Mucosa of gallbladder (tissue), 1 donor: Measurements from ENCODE around the gene ABCG5. TPM values are rescaled to one million over a fixed set of nuclear protein-coding genes. Genes with fewer than 3 reads are reported as not detected.
A peak's percentile ranks its signal among the peaks of the same experiment; 100 is the strongest.

Source experiments
- DNase-seq: peaks from one replicate; pipeline ENCODE4 v3.0.0-alpha.2; 2020; ENCODE audit warnings: low spot score
- total RNA-seq: library from RNA; stranded (reverse); gene quantifications from one replicate; pipeline ENCODE4 v1.2.1, GENCODE V29; 2021
- donor health status: DM: no; HTN: no; CAD: no.

Gene ABCG5
- total RNA-seq, 1 donor from 2014 or later: 3.1 TPM

GRCh38 chr2:43842866-43843226 lies 4.2 kb upstream of the ABCG5 start:
- DNase-seq: no peak

GRCh38 chr2:43841949-43842865 lies 3.6 kb upstream of the ABCG5 start:
- DNase-seq: no peak

- DNase-seq: no peak
Observed at GRCh38 chr2:43840965-43841364, 2.3 kb upstream of the ABCG5 start.

- no peak for DNase-seq
Observed at GRCh38 chr2:43839776-43840564, 1.3 kb upstream of the ABCG5 start.

GRCh38 chr2:43837831-43838559 lies 644 bp downstream of the ABCG5 start:
- DNase-seq: no peak

- no peak for DNase-seq
Observed at GRCh38 chr2:43837033-43837432, 1.6 kb downstream of the ABCG5 start.

GRCh38 chr2:43832457-43832856 lies 6.2 kb downstream of the ABCG5 start:
- peak; percentile 36 for DNase-seq

- no peak for DNase-seq
Observed at GRCh38 chr2:43831543-43832294, 6.9 kb downstream of the ABCG5 start.

GRCh38 chr2:43826305-43827250 lies 12.1 kb downstream of the ABCG5 start:
- DNase-seq: no peak

GRCh38 chr2:43825841-43826240 lies 12.8 kb downstream of the ABCG5 start:
- no peak for DNase-seq

- DNase-seq: no peak
Observed at GRCh38 chr2:43824951-43825493, 13.6 kb downstream of the ABCG5 start.

GRCh38 chr2:43824512-43824911 lies 14.1 kb downstream of the ABCG5 start:
- no peak for DNase-seq

GRCh38 chr2:43823751-43824150 lies 14.9 kb downstream of the ABCG5 start:
- no peak for DNase-seq

GRCh38 chr2:43822839-43823238 lies 15.8 kb downstream of the ABCG5 start:
- no peak for DNase-seq

- DNase-seq: no peak
Observed at GRCh38 chr2:43819491-43820163, 19.0 kb downstream of the ABCG5 start.

GRCh38 chr2:43818761-43819160 lies 19.9 kb downstream of the ABCG5 start:
- DNase-seq: peak; percentile 88

- no peak for DNase-seq
Observed at GRCh38 chr2:43814711-43815110, 23.9 kb downstream of the ABCG5 start.

- no peak for DNase-seq
Observed at GRCh38 chr2:43812947-43813346, 25.7 kb downstream of the ABCG5 start.

- DNase-seq: no peak
Observed at GRCh38 chr2:43812006-43812405, 26.6 kb downstream of the ABCG5 start.
